ENCODE measurements around the gene TRPC4AP.

GRCh38 chr20:35004749-35005462, 87.7 kb downstream of the TRPC4AP start:
- TF ChIP-seq EGR1 (IDR thresholded peaks at IDR 0.05; ENCODE audit: borderline replicate concordance, low read depth, low read length) (no peak), POLR2A (IDR thresholded peaks at IDR 0.05; ENCODE audit: control extremely low read depth in 1 of 2, low read depth in 2 of 2, low read length in 2 of 2) (no peak), CTCF (IDR thresholded peaks at IDR 0.05; ENCODE audit: control extremely low read depth in 1 of 3, insufficient read depth in 1 of 3, low read depth in 1 of 3, low read length in 3 of 3) (no peak), CHD2 (IDR thresholded peaks at IDR 0.05; ENCODE audit: low read length) (no peak), POLR2AphosphoS5 (IDR thresholded peaks at IDR 0.05; ENCODE audit: low read depth, low read length) (no peak), E2F6 (IDR thresholded peaks at IDR 0.05) (no peak), SP1 (IDR thresholded peaks at IDR 0.05; ENCODE audit: low read depth, low read length) (no peak), RAD21 (IDR thresholded peaks at IDR 0.05 in 1 of 2, conservative IDR thresholded peaks at IDR 0.05 in 1 of 2; ENCODE audit: low read depth in 2 of 2, low read length in 2 of 2) (no peak), USF2 (IDR thresholded peaks at IDR 0.05; ENCODE audit: low read length) (no peak), CHD1 (IDR thresholded peaks at IDR 0.05; ENCODE audit: low read depth, low read length) (no peak), GABPA (IDR thresholded peaks at IDR 0.05; ENCODE audit: borderline replicate concordance, insufficient read depth, low read length) (no peak)

Measured in H1 (cell line).